DOHH2 (cell line): Measurements from ENCODE around the gene CD109.
"Not testable (repeated sequence)": the region's sequence is repeated elsewhere in the genome, so short reads cannot be mapped to it uniquely, and the experiment has no call there.

Experiments used
- H3F3A ChIP-seq: fragments of 200-600 bp; sonication (generic), shearing (Covaris generic); 2 replicates; pipeline ENCODE4 v1.6.0; 2016; ENCODE audit warnings: antibody characterized with exemption, mild to moderate bottlenecking; ENCODE audit not compliant: control insufficient read depth, insufficient read depth
- H3K27ac ChIP-seq: fragments of 200-600 bp; sonication (generic); 2 replicates; pipeline ENCODE4 v1.5.1; 2014; ENCODE audit warnings: low read depth, mild to moderate bottlenecking, low read length, moderate library complexity
- H3K27me3 ChIP-seq: fragments of 200-600 bp; sonication (generic); 2 replicates; pipeline ENCODE4 v1.6.1; 2014; ENCODE audit warnings: mild to moderate bottlenecking, low read length, mixed read lengths; ENCODE audit not compliant: control insufficient read depth
- H3K36me3 ChIP-seq: fragments of 200-600 bp; sonication (generic); 2 replicates; pipeline ENCODE4 v1.6.1; 2014; ENCODE audit warnings: mild to moderate bottlenecking, low read length, moderate library complexity, mixed read lengths; ENCODE audit not compliant: control insufficient read depth
- H3K4me1 ChIP-seq: fragments of 200-600 bp; sonication (generic); 2 replicates; pipeline ENCODE4 v1.6.1; 2014; ENCODE audit warnings: mild to moderate bottlenecking, low read length, mixed read lengths; ENCODE audit not compliant: control insufficient read depth
- H3K4me2 ChIP-seq: fragments of 200-600 bp; sonication (generic); 2 replicates; pipeline ENCODE4 v1.6.0; 2014; ENCODE audit warnings: mild to moderate bottlenecking, low read length, moderate library complexity
- H3K4me3 ChIP-seq: fragments of 200-600 bp; sonication (generic); 2 replicates; pipeline ENCODE4 v1.5.1; 2014; ENCODE audit warnings: mild to moderate bottlenecking, low read length, mixed read lengths
- H3K79me2 ChIP-seq: fragments of 200-600 bp; sonication (generic); 2 replicates; pipeline ENCODE4 v1.6.1; 2014; ENCODE audit warnings: mild to moderate bottlenecking, low read length, mixed read lengths; ENCODE audit not compliant: control insufficient read depth
- H3K9me2 ChIP-seq: fragments of 200-600 bp; sonication (generic); replicated peaks from 2 replicates; pipeline ENCODE4 v1.6.1; 2014; ENCODE audit warnings: mild to moderate bottlenecking, low read length, mixed read lengths; ENCODE audit not compliant: control insufficient read depth
- H3K9me3 ChIP-seq: fragments of 200-600 bp; sonication (generic); 2 replicates; pipeline ENCODE4 v1.6.1; 2014; ENCODE audit warnings: antibody characterized with exemption, low read length, mixed read lengths; ENCODE audit not compliant: control insufficient read depth, insufficient read depth
- H4K20me1 ChIP-seq: fragments of 200-600 bp; sonication (generic); 2 replicates; pipeline ENCODE4 v1.6.0; 2014; ENCODE audit warnings: low read depth, mild to moderate bottlenecking, antibody characterized with exemption, low read length, moderate library complexity; ENCODE audit not compliant: control insufficient read depth, insufficient read depth
- EZH2phosphoT487 ChIP-seq: fragments of 200-600 bp; sonication (generic); IDR thresholded peaks from 2 replicates; pipeline ENCODE4 v1.6.1; 2017; ENCODE audit warnings: borderline replicate concordance, mild to moderate bottlenecking, antibody characterized with exemption, low read length, moderate library complexity, mixed read lengths
- TF ChIP-seq, protein P1 (sequence below): fragments of 200-600 bp; sonication (generic); IDR thresholded peaks from one replicate; pipeline ENCODE4 v1.5.1; 2014; ENCODE audit warnings: antibody characterized with exemption, mild to moderate bottlenecking, low read depth, low read length; ENCODE audit not compliant: poor library complexity, severe bottlenecking

CD109 gene

GRCh38 chr6:73724389-73724788 lies 28.4 kb downstream of the CD109 start:
- no peaks in the 10 kb centered on the region for H3K36me3 ChIP-seq

DNA sequence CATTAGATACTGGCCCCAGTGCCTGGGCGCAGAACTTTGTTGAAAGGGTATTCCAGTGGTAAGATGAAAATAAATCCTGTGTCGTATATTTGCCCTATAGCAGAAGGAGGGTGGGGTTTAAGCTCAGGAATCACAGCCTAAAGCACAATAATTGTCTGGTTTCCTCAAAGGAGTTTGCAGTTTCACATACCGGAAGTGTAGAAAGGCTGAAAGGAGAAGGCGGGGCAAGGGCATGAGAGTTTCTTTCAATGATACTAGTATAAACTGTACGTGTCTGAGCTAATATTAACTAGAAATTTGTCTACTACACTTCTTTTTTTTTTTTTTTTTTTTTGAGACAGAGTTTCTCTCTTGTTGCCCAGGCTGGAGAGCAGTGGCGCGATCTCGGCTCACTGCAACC lies 29.2 kb downstream of the CD109 start:
- H3K79me2 ChIP-seq, H3K36me3 ChIP-seq, H3K27ac ChIP-seq, H3F3A ChIP-seq, H3K9me2 ChIP-seq, H4K20me1 ChIP-seq, H3K9me3 ChIP-seq, H3K4me1 ChIP-seq, H3K4me3 ChIP-seq, H3K4me2 ChIP-seq, H3K27me3 ChIP-seq: not testable (repeated sequence)

More at GRCh38 chr6:73724389-73724788, 28.4 kb downstream of the CD109 start:
- no peaks in the 10 kb centered on the region for H4K20me1 ChIP-seq
- no peak overlapping the region for H3K27ac ChIP-seq
- H3K27me3 ChIP-seq = peaks cover 7% of the 10 kb centered on the region; the same call in 1 of the 2 replicates
- H3K9me2 ChIP-seq = no peaks in the 10 kb centered on the region
- no peak overlapping the region for H3K4me3 ChIP-seq
- no peaks in the 10 kb centered on the region for H3K9me3 ChIP-seq
- no peaks in the 10 kb centered on the region for H3K79me2 ChIP-seq
- H3K4me2 ChIP-seq = no peak overlapping the region
- no peaks in the 10 kb centered on the region for H3K4me1 ChIP-seq
- no peaks in the 10 kb centered on the region for H3F3A ChIP-seq
- TF ChIP-seq, protein P1, sequence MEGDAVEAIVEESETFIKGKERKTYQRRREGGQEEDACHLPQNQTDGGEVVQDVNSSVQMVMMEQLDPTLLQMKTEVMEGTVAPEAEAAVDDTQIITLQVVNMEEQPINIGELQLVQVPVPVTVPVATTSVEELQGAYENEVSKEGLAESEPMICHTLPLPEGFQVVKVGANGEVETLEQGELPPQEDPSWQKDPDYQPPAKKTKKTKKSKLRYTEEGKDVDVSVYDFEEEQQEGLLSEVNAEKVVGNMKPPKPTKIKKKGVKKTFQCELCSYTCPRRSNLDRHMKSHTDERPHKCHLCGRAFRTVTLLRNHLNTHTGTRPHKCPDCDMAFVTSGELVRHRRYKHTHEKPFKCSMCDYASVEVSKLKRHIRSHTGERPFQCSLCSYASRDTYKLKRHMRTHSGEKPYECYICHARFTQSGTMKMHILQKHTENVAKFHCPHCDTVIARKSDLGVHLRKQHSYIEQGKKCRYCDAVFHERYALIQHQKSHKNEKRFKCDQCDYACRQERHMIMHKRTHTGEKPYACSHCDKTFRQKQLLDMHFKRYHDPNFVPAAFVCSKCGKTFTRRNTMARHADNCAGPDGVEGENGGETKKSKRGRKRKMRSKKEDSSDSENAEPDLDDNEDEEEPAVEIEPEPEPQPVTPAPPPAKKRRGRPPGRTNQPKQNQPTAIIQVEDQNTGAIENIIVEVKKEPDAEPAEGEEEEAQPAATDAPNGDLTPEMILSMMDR = no peak
- TF ChIP-seq EZH2phosphoT487 = no peak

- Histone ChIP-seq H3K79me2 (no peaks in the 10 kb centered on the region), H3K27me3 (peaks cover 7% of the 10 kb centered on the region; the same call in 1 of the 2 replicates), H3K27ac (no peak overlapping the region), H3K9me2 (no peaks in the 10 kb centered on the region), H3K4me2 (no peak overlapping the region), H4K20me1 (no peaks in the 10 kb centered on the region), H3K36me3 (no peaks in the 10 kb centered on the region), H3K4me3 (no peak overlapping the region), H3K9me3 (no peaks in the 10 kb centered on the region), H3F3A (no peaks in the 10 kb centered on the region), H3K4me1 (no peaks in the 10 kb centered on the region)
- no peak for TF ChIP-seq EZH2phosphoT487
- TF ChIP-seq, protein P1 = no peak
Observed at GRCh38 chr6:73727114-73727513, 31.1 kb downstream of the CD109 start.

DNA sequence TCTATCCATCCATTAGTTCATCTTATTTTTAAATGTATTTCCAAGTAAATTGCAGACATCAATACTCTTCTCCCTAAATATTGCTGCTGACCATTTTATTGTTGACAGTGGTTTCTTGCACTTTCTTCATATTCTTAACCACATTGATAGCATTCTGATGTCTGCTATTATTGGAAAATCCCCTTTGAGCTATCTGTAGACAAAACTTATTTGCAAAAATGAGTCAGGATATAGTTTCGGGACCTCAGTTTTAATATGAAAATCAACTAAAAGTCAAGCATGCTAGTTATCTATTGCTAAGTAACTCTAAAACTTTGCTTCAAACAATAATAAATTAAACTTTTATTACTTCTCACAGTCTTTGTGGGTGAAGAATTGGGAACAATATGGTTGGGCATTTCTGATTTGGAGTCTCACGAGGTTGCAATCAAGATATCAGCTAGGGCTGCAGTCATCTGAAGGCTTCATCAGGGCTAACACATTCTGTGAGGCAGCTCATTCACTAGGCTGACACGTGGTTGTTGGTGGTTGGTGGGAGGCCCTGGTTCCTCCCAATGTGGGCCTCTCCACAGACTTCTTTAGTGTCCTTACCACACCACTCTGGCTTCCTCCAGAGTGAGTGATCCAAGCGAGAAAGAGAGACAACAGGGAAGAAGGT lies 32.7 kb downstream of the CD109 start:
- Histone ChIP-seq H3K27ac (no peak overlapping the region), H3K79me2 (no peaks in the 10 kb centered on the region), H3K9me3 (no peaks in the 10 kb centered on the region), H4K20me1 (no peaks in the 10 kb centered on the region), H3K4me1 (no peaks in the 10 kb centered on the region), H3K4me2 (no peak overlapping the region), H3K4me3 (no peak overlapping the region), H3K27me3 (peaks cover 7% of the 10 kb centered on the region; the same call in 1 of the 2 replicates), H3K9me2 (no peaks in the 10 kb centered on the region), H3F3A (no peaks in the 10 kb centered on the region), H3K36me3 (no peaks in the 10 kb centered on the region)
- no peak for TF ChIP-seq EZH2phosphoT487
- TF ChIP-seq, protein P1 = no peak
